Erythroblast (primary cell): ENCODE results near the gene MYO16.
"Not testable (repeated sequence)": the region's sequence is repeated elsewhere in the genome, so short reads cannot be mapped to it uniquely, and the experiment has no call there.

Experiments
- DNase-seq, 2 experiments: peaks; one replicate each; lab custom pipeline; 2025; lab: John Stamatoyannopoulos, UW
- GATA1 ChIP-seq: IDR thresholded peaks from 2 replicates; pipeline ENCODE4 v1.6.1; 2011; ENCODE audit warnings: low read depth, mild to moderate bottlenecking, control low read depth, low read length, moderate library complexity
- POLR2A ChIP-seq: IDR thresholded peaks from 2 replicates; pipeline ENCODE4 v1.6.1; 2011; ENCODE audit warnings: mild to moderate bottlenecking, low read length

The MYO16 gene

DNA sequence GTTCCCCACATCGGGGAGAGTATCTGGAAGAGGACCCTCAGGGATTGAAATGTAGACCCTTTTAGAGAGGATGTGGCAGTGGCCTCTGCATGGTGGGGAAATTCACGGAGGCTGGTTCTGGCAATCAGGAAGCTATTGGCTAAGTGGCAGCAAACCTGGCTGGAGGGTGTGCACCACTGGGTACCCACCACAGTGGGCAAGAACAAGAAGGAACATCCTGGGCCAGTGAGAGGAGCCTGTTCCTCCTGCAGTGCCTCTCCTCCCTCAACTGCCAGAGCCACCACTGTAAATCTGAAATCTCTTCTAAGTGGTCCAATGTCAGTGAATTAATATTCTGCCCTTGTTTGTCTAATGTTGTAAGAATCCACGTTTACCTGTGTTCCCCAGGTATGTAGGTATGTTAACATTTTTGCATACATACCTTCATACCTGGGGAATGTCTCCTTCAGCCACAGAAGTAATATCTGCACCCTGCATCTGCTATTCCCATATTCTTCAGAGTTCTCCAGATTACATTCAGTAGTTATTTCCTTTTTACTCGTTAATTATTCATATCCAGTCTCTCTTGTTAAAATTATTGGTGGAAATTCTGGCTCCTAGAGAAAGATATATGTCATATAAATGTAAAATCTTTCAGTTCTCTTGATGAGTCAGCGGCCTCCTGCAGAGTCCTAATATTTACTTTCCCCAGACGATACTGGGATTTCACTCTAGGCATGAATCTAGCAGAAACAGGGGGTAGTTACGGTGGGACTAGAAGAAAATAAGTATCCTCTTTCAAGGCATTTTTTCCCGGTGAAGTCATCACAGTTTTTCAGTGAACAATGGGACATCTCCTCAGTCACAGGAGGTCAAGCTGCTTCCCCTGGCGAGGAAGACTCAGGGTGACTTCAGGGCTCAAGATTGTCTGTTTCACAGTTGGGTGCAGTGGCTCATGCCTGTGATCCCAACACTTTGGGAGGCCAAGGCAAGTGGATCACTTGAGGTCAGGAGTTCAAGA, 148.3 kb downstream of the MYO16 start:
- DNase-seq: no peak
- TF ChIP-seq GATA1 (no peak), POLR2A (no peak)

DNA sequence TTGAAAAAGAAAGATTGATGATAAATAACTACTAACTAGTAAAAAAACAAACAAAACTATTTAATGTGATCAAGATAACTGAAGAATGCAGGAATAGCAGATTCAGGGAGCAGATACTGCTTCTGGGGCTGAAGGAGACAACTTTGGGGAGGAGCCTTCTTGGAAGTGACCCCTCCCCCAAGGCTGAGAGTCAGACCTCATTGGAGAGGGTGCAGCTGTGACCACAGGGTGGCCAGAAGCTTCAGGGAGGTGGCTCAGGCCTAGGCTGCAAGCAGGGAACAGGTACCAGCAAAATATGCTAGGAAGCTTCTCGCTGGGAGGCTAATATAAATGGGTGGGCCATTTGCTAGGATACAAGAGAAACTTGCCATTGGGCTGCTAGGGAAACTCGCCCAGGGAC, 149.9 kb downstream of the MYO16 start:
- DNase-seq: no peak
- TF ChIP-seq GATA1 (no peak), POLR2A (no peak)

DNA sequence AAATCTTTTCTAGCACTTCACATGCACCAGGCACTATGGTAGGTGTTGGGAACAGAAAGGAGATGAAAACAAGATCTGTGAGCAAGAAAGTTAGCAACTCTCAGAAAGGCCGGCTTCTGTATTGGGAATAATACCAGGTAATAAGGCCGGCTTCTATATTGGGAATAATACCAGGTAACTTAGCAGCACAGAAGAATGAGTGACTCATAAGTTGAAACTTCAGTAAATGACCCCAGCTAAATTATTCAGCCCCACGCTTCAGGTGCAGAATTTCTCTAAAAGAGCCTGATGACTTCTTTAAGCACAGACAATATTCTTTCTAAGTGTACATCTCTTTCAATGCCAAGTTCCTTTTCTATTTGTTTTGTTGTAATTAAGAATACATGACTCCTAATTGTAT, 151.3 kb downstream of the MYO16 start:
- DNase-seq: no peak
- TF ChIP-seq GATA1 (no peak), POLR2A (no peak)

DNA sequence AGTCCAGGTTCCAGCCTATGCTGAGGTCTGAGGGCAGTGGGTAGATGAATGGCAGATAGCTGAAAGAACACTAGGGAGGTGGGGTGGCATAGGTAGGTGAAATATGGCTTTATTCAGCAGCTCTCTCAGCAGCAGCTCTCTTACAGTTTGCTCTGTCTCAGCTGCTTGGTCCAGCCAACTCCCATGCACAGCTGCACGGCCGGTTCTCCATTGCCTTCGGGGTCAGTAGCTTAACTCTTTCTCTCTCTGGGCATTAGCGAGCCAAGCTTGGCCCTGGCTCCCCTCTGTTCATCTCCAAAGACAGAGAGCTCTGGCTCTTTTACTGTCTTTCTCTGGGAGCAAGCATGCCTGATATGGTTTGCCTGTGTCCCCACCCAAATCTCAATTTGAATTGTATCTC, 151.9 kb downstream of the MYO16 start:
- no peak for TF ChIP-seq GATA1
- no peak for TF ChIP-seq POLR2A

DNA sequence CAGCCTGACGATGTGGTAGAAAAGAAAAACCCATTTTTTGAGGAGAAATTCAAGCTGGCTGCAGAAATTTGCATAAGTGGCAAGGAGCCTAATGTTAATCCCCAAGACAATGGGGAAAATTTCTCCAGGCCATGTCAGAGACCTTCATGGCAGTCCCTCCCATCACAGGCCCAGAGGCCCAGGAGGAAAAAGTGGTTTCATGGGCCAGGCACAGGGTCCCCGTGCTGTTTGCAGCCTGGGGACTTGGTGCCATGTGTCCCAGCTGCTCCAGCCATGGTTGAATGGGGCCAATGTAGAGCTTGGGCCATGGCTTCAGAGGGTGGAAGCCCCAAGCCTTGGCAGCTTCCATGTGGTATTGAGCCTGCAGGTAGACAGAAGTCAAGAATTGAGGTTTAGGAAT, 153.1 kb downstream of the MYO16 start:
- not testable (repeated sequence) for DNase-seq

More for the DNA sequence above, 151.9 kb downstream of the MYO16 start:
- DNase-seq: no peak

DNA sequence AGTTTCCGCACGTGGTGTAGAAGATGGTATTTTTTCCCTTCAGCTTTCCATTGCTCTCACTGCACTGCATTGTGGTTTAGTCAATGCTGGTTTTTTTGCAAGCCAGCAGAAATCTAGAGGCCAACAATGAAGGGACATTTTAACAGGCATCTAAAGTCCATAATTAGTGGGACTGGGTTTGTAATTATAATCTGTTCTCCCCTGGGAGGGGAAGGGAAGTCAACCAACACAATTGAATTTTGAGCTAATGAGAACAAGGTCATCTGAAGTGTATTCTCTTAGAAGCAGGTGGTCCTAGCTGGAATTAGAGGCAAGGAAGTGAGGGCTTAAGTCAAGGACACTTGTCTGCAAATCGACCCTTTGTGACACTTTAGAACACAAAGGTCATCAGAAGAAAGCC, 156.4 kb downstream of the MYO16 start:
- no peak for TF ChIP-seq GATA1
- TF ChIP-seq POLR2A: no peak
- no peak for DNase-seq

DNA sequence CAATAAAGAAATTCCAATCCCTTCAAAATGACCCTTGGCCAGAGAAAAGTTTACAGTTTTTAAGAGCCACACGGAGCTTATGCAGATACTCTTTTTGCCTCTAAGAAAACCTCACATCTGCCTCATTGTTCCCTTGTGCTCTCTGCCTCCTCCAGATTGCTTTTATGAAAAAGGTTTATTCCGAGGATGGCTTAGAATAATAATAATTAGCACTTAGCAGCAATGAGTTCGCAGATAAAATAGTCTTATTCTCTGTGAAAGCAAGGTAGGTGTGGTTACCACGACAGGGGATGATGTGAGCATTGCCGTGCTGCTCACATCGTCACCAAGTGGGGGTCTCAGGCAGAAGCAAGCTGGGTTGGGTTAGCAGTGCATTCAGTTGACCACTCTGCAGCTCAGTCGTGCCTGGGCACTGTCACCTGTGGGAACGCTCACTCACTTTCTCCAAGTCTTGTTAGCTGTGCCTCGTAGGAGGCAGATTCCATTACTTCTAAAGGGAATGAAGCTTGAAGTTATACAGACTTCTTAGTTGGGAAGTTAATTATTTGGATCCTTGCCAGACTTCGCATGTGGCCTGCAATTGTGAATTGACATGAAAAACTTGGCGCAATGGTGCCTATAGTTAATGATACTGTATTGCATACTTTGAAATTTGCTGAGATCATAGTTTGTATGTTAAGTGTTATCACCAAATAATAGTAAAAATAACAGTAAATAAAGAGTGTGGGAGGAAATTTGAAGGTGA, 157.2 kb downstream of the MYO16 start:
- TF ChIP-seq POLR2A (no peak), GATA1 (no peak)
- DNase-seq: no peak

DNA sequence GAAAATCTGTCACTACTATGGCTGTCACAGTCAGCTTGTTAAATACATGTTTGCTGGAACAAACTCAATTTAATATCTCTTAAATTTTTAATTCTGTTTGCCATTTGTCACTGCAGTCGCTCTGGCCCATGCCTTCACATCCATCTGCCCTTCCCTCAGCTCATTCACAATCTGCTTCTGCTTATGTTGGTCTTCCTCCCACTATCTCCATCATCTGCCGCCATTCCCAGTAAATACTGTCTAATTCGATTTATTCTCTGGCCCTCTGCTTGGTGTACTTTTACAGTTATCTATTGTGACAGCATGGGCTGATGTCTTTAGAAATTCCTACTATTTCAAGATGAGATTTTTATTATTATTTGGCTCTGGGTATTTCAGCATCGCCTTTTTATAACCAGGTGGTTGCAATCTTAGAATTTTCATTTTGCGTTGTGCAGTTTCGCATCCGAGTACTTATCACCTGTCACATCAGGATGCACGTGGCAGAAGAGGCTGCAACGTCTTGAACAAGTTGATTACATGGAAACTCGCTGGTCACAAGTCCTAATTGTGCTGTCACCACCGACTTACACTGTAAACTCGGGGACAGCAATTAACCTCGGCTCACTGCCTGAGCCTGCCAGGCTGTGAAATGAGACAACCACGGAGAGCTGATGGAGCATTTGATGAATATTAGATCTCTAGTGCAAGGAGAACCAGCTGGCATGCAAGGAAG, 158.4 kb downstream of the MYO16 start:
- TF ChIP-seq POLR2A (no peak), GATA1 (no peak)
- DNase-seq: no peak

DNA sequence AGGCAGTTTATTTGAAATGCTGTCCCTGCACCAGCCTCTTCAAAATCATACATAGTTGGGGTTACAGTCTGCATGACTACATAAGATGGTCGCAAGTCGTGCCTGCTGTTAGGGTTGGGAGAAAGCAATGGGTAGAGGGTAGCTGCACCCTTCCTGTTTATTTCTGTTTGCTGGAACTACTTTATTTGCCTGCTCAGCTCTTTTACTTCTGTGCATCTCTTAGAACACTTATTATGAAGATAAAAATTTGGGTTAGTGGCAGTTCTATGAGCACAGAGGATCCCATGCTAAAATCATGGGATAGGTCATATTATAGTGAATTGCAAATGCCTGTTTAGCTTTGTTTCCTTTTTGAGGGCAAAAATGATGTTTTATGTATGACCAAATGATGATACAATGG, 160.1 kb downstream of the MYO16 start:
- TF ChIP-seq GATA1 (no peak), POLR2A (no peak)
- DNase-seq: no peak

DNA sequence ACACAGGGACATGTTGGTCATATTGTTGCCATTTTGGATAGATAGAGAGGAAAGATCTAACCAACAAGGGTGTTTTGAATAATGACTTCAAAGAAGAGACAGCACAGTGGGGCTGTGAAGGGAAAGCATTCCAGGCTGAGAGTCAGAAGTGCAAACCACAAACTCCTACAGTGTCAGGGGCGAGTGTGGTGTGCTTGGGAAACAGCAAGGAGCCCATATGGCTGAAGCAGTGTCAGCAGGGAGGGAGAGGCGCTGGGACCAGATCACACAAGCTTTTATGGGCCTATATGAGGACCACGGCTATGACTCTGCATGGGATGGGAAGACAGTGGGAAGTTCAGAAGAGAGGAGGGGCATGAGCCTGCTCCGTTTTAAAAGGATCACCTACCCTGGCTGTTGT, 166.4 kb downstream of the MYO16 start:
- TF ChIP-seq GATA1 (no peak), POLR2A (no peak)
- no peak for DNase-seq

DNA sequence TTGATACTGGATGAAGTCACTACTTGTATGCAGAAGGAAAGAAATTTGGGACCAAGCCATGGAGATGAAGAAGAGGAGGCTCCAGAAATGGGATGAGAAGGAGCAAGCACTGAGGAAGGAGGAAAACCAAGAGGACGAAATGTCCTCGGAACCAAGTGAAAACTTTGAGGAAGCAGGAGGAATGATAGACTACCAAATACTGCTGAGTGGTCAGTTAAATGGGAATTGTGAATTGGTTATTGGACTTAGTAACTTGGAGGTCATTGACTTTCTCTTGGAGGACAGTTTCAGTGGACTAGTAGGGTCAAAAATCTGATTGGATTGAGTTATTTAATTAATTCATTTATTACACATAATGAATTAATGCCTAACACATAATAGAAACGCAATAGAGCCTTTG, 167.9 kb downstream of the MYO16 start:
- DNase-seq: no peak
- TF ChIP-seq POLR2A: no peak
- TF ChIP-seq GATA1: no peak

DNA sequence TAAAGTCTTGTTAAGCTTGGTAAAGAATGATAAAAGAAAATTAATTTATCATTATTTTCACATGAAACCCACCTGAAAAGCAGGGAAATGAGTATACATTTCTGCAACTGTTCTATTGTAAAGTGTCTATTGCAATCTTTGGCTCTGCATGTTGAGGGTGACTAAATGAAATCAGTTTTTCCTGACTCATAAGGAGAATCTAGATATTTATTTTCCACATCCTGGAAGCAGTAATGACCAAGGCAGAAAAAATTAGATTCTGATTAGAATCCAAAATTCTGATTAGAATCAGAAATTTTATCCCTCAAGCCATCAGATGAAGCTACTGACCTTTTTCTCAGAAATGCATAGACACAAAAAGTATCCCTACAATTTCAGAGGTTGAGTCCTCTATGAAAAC, 178.4 kb downstream of the MYO16 start:
- DNase-seq: no peak
- TF ChIP-seq POLR2A (no peak), GATA1 (no peak)

DNA sequence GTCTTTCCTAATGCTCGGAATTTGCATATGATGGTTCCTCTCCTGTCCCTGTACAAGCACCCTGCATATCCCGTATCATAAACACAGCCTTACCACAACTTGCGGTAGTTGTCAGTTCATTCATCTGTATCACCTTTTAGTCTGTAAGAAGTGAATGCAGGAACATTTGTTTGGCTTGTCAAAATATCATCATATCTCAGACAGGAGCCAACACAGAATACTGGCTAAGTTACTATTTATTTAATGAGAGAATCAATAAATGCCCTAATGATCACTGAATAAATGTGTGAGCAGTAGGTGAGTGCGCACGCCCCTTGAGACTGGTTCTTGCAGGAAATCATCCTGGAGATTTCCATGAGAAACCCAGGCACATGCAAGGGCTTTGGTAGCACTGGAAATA, 182.8 kb downstream of the MYO16 start:
- TF ChIP-seq POLR2A: no peak
- TF ChIP-seq GATA1: no peak
- no peak for DNase-seq

DNA sequence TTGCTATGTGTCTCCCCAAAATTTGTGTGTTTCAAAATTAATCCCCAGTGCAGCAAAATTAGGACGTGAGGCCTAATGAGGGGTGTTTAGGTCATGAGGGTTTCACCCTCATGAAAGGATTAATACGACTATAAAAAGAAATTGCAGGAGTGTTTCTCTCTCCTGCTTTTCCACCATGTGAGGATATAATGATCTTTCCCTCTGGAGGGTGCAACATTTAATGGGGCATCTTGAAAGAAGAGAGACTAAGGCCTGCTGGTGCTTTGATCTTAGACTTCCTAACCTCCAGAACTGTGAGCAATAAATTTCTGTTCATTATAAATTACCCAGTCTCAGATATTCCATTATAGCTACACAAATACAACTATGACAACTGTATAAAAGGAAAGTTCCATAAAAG, 183.2 kb downstream of the MYO16 start:
- DNase-seq: no peak
- no peak for TF ChIP-seq GATA1
- TF ChIP-seq POLR2A: no peak
